Esophagus muscularis mucosa (tissue), 4 donors: ENCODE results near the gene TRPV4.

Experiments
- CTCF ChIP-seq, 3 experiments: fragments of 200-600 bp in 2 of 3; fragments of 450-650 bp in 1 of 3; sonication (generic) in 2 of 3; IDR thresholded peaks; one replicate each; pipeline ENCODE4 v1.5.1; 2017 to 2019; ENCODE audit warnings: antibody characterized with exemption in 3 of 3, mild to moderate bottlenecking in 2 of 3, moderate library complexity in 1 of 3
- EP300 ChIP-seq: sonication (generic); formaldehyde crosslinking; IDR thresholded peaks from one replicate; pipeline ENCODE4 v1.6.1; 2017; ENCODE audit warnings: antibody characterized with exemption
- POLR2A ChIP-seq: fragments of 450-650 bp; IDR thresholded peaks from one replicate; pipeline ENCODE4 v1.6.1; 2017; ENCODE audit warnings: antibody characterized with exemption, moderate library complexity, mild to moderate bottlenecking, low read depth
- POLR2AphosphoS5 ChIP-seq, 2 donors: sonication (generic); formaldehyde crosslinking; IDR thresholded peaks; one replicate each; pipeline ENCODE4 v1.6.1; 2017; ENCODE audit warnings: antibody characterized with exemption in 2 of 2

GRCh38 chr12:109743076-109743910 lies 89.9 kb downstream of the TRPV4 start:
- TF ChIP-seq CTCF (IDR thresholded peaks at IDR 0.05) (no peak), EP300 (no peak), POLR2A (no peak), POLR2AphosphoS5 (IDR thresholded peaks at IDR 0.05) (no peak)
